ENCODE results near the gene OR2G2.

DNA sequence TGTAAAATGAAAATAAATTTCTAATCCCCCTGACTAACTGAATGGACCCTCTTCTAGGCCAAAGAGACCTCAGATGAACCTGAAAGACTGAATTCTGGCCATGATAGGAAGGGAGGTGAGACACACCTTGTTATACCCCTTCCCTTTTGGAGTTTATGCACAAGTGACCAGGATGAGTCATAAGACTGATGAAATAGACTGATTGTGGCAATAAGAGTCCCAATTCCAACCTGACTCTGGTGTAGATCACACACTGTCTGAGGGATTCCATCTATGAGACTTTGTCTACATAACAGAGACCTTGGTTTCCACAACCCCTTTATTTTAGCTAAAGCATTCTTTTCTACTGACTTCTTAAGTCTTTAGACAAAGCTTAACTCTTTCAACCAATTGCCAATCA is 13.5 kb upstream of the OR2G2 start:
- TF ChIP-seq, protein P1, sequence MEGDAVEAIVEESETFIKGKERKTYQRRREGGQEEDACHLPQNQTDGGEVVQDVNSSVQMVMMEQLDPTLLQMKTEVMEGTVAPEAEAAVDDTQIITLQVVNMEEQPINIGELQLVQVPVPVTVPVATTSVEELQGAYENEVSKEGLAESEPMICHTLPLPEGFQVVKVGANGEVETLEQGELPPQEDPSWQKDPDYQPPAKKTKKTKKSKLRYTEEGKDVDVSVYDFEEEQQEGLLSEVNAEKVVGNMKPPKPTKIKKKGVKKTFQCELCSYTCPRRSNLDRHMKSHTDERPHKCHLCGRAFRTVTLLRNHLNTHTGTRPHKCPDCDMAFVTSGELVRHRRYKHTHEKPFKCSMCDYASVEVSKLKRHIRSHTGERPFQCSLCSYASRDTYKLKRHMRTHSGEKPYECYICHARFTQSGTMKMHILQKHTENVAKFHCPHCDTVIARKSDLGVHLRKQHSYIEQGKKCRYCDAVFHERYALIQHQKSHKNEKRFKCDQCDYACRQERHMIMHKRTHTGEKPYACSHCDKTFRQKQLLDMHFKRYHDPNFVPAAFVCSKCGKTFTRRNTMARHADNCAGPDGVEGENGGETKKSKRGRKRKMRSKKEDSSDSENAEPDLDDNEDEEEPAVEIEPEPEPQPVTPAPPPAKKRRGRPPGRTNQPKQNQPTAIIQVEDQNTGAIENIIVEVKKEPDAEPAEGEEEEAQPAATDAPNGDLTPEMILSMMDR (conservative IDR thresholded peaks at IDR 0.05 in 1 of 2, IDR thresholded peaks at IDR 0.05 in 1 of 2; ENCODE audit: low read depth in 1 of 2, low read length in 2 of 2): no peak
- no peak for TF ChIP-seq EZH2 (IDR thresholded peaks at IDR 0.05; ENCODE audit: low read length, missing control alignments)
